ENCODE data around the gene NQO2. TPM values are rescaled to one million over a fixed set of nuclear protein-coding genes. Genes with fewer than 3 reads are reported as not detected.
"Not testable (repeated sequence)": the region's sequence is repeated elsewhere in the genome, so short reads cannot be mapped to it uniquely, and the experiment has no call there.

The NQO2 gene
- polyA plus RNA-seq, 4 donors = 24.0 to 81.8 (median 60.3) TPM

DNA sequence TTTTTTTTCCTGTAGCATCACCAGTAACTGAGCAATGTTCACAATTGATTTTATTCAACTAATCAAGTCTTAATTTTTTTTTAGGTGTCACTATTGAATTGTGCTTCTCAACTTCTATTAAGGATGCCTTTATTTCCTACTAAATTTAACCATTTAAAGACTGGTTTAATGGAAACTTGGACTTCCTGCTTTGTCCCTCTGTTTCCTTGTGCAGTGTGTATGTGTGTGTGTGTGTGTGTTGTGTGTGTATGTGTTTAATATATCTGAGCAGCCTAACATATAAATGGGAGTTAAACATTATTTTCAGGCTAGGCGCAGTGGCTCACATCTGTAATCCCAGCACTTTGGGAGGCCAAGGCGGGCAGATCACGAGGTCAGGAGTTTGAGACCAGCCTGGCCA lies 30.1 kb upstream of the NQO2 start:
- DNase-seq (ENCODE audit: low read depth in 4 of 4, low spot score in 3 of 4) = no peak

DNA sequence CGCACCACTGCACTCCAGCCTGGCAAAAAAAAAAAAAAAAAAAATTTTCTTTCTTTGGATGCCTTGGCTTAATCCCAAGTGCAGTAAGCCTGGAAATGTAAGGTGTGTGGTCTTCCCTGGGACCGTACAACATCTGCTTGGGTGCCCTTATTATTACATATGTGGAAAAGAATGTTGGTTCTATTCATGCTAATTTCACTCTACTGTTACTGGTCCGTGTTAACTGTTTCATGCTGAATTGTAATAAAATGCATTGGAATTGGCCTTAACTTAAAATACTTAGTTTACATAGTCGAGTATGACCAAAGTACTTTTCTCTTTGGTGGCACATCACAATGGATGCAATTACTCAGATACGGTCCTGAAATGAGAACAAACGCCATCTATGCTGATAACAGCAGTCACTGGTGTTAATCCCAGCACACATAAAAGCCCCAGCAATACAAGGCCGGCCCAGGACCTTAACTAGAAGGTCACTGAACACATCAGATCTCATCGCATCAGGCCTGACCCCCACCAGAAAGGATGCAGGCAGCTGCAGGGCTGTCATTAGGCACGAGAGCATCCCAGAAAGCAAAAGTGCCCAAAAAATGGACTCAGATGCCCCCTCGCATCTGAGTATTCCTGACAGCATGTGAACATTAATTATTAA lies 29.5 kb upstream of the NQO2 start:
- DNase-seq (ENCODE audit: low read depth in 4 of 4, low spot score in 3 of 4) = no peak

GRCh38 chr6:2970753-2971419 lies 28.8 kb upstream of the NQO2 start:
- no peak for DNase-seq (ENCODE audit: low read depth in 4 of 4, low spot score in 3 of 4)

DNA sequence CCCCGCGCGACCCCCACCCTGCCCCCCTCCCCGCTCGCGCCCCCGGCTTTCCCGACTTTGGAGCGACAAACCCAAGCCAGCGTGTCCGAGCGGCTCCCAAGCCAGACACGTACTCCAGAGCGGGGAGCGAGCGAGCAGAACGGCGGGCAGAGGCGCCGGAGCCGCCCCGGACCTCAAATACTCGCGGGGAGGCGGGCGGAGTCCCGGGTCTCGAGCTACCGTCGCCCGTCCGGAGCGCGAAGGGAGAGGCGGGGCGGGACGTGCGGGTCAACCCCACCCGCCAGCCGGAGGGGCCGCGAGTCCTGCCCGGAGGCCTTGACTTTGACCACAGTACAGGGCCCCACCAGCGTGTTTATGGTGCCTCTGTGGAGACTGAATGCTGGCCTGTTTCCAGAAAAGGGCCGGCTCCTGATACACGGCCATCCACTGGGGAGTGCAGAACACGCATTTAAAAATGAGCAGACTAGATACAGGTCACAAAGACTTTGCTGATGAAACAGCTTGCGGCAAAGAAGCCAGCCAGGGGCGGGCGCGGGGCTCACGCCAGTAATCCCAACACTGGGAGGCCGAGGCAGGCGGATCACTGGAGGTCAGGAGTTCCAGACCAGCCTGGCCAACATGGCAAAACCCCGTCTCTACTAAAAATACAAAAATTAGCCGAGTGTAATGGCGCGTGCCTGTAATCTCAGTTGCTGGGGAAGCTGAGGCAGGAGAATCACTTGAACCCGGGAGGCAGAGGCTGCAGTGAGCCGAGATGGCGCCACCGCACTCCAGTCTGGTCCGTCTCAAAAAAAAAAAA lies 28.1 kb upstream of the NQO2 start, which contains the start of gene SERPINB6:
SERPINB6 (minus strand) TSS at position 148 of the 799 bp plus-strand sequence. CDS start 12,235 bp downstream, outside the sequence.
- DNase-seq (ENCODE audit: low read depth in 4 of 4, low spot score in 3 of 4) = no peak

- DNase-seq (ENCODE audit: low read depth in 4 of 4, low spot score in 3 of 4) = not testable (repeated sequence)
These were observed 27.5 kb upstream of the NQO2 start for GRCh38 chr6:2972219-2972487.

DNA sequence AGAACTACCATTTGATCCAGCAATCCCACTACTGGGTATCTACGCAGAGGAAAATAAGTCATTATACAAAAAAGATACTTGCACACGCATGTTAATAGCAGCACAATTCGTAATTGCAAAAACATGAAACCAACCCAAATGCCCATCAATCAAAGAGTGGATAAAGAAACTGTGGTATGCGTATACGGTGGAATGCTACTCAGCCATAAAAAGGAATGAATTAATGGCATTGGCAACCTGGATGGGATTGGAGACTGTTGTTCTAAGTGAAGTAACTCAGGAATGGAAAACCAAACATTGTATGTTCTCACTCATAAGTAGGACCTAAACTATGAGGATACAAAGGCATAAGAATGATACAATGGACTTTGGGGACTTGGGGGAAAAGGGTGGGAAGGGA lies 27.0 kb upstream of the NQO2 start:
- not testable (repeated sequence) for DNase-seq (ENCODE audit: low read depth in 4 of 4, low spot score in 3 of 4)

- not testable (repeated sequence) for DNase-seq (ENCODE audit: low read depth in 4 of 4, low spot score in 3 of 4)
These were observed 26.5 kb upstream of the NQO2 start for GRCh38 chr6:2973180-2973579.

GRCh38 chr6:2973676-2974075 lies 26.0 kb upstream of the NQO2 start:
- DNase-seq (ENCODE audit: low read depth in 4 of 4, low spot score in 3 of 4) = no peak

GRCh38 chr6:2976060-2976459 lies 23.6 kb upstream of the NQO2 start:
- DNase-seq (ENCODE audit: low read depth in 4 of 4, low spot score in 3 of 4) = no peak

DNA sequence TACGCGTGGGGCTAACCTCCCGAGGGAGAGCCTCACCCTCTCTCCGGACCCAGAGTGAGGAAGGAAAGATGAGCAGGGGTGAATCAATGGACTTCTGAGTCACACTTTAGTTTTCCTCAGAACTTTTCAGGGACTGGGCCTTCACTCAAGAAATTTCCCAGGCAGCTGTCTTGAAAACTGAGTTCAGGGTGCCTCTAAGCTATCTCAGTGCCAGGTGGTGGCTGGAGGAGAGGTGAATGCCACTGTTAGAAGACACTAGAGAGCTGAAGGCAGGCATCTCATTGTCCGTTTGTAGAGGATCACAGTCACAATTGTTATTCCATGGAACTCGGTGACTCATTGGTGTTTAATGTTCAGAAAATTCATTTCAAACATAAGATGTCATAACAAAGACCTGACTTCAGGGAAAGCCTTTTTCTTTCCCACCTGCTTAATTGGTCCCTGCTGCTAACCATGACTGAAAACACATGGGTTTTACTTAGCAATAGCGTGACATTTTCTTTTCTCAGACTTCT lies 23.1 kb upstream of the NQO2 start:
- DNase-seq (ENCODE audit: low read depth in 4 of 4, low spot score in 3 of 4) = no peak

- no peak for DNase-seq (ENCODE audit: low read depth in 4 of 4, low spot score in 3 of 4)
These were observed 22.4 kb upstream of the NQO2 start for GRCh38 chr6:2977290-2977689.

- no peak for DNase-seq (ENCODE audit: low read depth in 4 of 4, low spot score in 3 of 4)
These were observed 21.7 kb upstream of the NQO2 start for GRCh38 chr6:2977799-2978590.

- DNase-seq (ENCODE audit: low read depth in 4 of 4, low spot score in 3 of 4) = no peak
These were observed 20.8 kb upstream of the NQO2 start for GRCh38 chr6:2978923-2979322.

- no peak for DNase-seq (ENCODE audit: low read depth in 4 of 4, low spot score in 3 of 4)
These were observed 19.8 kb upstream of the NQO2 start for GRCh38 chr6:2979819-2980464.

GRCh38 chr6:2980465-2980855 lies 19.2 kb upstream of the NQO2 start:
- DNase-seq (ENCODE audit: low read depth in 4 of 4, low spot score in 3 of 4) = no peak

DNA sequence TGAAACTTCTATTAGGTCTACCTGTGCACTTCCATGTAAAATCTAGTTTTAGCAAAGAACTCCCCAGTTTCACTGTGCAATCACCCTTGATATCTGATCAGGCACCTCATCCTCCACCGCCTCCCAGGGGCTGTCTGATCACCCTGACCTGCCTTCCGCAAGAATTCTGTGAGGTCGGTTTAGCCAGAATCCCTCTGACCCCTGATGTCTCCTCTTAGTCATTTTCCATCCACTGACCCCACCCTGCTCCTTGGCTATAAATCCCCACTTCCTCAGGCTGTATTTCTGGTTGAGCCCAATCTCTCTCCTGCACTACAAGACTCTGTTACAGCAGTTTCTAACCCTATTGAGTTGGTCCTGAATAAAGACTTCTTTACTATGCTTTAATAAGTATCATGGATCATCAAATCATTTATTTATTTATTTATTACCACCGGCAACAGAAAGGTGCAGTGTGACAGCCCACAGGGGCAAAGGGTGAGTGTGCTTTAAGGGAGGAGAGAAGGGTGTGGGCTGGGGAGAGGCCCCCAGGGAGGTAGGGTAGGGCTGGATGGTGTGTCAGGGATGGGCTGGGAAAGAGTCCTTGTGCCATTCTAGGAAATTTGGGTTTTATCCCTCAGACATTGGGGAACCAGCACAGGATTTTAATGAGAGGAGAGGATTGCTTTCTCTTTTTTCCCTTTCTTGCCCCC lies 17.1 kb upstream of the NQO2 start:
- no peak for DNase-seq (ENCODE audit: low read depth in 4 of 4, low spot score in 3 of 4)

DNA sequence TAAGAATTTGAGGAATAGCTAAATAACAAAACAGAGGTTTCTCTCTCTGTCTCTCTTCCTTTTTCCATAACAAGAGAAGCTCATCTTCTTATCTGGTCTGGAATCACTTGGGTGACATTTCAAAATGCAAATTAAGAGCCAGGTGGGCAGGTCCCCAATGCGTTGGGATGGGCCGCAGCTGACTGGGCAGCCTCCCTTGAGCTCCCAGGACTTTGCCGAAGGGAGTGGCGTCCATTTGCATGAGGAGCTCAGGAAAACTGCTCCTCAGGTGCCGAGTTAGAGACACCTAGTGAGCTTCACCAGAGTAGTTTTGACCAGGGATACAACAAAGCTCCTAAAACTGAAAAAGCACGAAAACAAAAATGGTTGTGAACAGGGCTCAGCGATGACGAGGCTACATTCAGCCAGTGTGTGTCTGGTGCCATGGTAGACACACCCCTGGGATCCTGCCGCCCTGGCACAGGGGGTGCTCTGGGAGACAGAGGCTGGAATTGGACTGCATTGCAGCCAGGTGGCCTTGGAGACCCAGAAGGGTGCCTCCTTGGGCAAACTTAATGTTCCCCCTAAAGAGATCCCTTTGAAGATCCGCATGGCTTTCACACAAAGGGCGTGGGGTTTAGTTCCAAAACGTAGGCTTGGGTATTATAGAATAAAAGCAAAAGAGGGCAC lies 14.8 kb upstream of the NQO2 start:
- no peak for DNase-seq (ENCODE audit: low read depth in 4 of 4, low spot score in 3 of 4)

- DNase-seq (ENCODE audit: low read depth in 4 of 4, low spot score in 3 of 4) = no peak
These were observed 12.9 kb upstream of the NQO2 start for GRCh38 chr6:2986722-2987221.

- DNase-seq (ENCODE audit: low read depth in 4 of 4, low spot score in 3 of 4) = no peak
These were observed 11.6 kb upstream of the NQO2 start for GRCh38 chr6:2988094-2988425.
